HepG2 (cell line): ENCODE measurements around the gene CD2AP. TPM values are rescaled to one million over a fixed set of nuclear protein-coding genes. Genes with fewer than 3 reads are reported as not detected.

Source experiments
- ARNTL ChIP-seq: sonication (generic); formaldehyde crosslinking; IDR thresholded peaks from 2 replicates; pipeline ENCODE4 v1.4.0; 2020; ENCODE audit warnings: mild to moderate bottlenecking, missing genetic modification reagents
- CHCHD3 ChIP-seq: sonication (generic); formaldehyde crosslinking; IDR thresholded peaks from 2 replicates; pipeline ENCODE4 v1.8.0; 2022; ENCODE audit warnings: mild to moderate bottlenecking, missing genetic modification reagents, moderate library complexity
- EEA1 ChIP-seq: sonication (generic); formaldehyde crosslinking; IDR thresholded peaks from 2 replicates; pipeline ENCODE4 v1.5.1; 2020; ENCODE audit warnings: mild to moderate bottlenecking, missing genetic modification reagents, borderline replicate concordance
- IKZF1 ChIP-seq: fragments of 450-650 bp; IDR thresholded peaks from 2 replicates; pipeline ENCODE4 v1.7.1; 2016
- KDM6A ChIP-seq: IDR thresholded peaks from 2 replicates; pipeline ENCODE4 v1.6.1; 2016; ENCODE audit warnings: low read depth
- MXD4 ChIP-seq: IDR thresholded peaks from 2 replicates; pipeline ENCODE4 v1.6.1; 2016; ENCODE audit warnings: mild to moderate bottlenecking, missing biosample characterization, missing genetic modification reagents
- NFE2 ChIP-seq: sonication (generic); formaldehyde crosslinking; IDR thresholded peaks from 2 replicates; pipeline ENCODE4 v1.4.0; 2020; ENCODE audit warnings: missing genetic modification reagents
- REST ChIP-seq, 2 experiments: IDR thresholded peaks; 2 replicates each; pipeline ENCODE4 v1.6.1; 2011 to 2012; ENCODE audit warnings: low read length in 2 of 2, borderline replicate concordance in 1 of 2, low read depth in 1 of 2, mild to moderate bottlenecking in 1 of 2, moderate library complexity in 1 of 2
- SNAI1 ChIP-seq: sonication (generic); formaldehyde crosslinking; IDR thresholded peaks from 2 replicates; pipeline ENCODE4 v1.5.0; 2020; ENCODE audit warnings: mild to moderate bottlenecking, missing genetic modification reagents, borderline replicate concordance
- SPEN ChIP-seq: sonication (generic); formaldehyde crosslinking; IDR thresholded peaks from 2 replicates; pipeline ENCODE4 v1.5.1; 2020; ENCODE audit warnings: low read depth, mild to moderate bottlenecking, missing genetic modification reagents
- U2AF1 ChIP-seq: fragments of 200-400 bp; formaldehyde crosslinking; optimal IDR thresholded peaks from 2 replicates; pipeline ENCODE3; 2017; ENCODE audit warnings: mild to moderate bottlenecking, low read depth, low read length
- ZFP91 ChIP-seq: sonication (generic); formaldehyde crosslinking; IDR thresholded peaks from 2 replicates; pipeline ENCODE4 v1.9.0; 2022; ENCODE audit warnings: missing genetic modification reagents, mild to moderate bottlenecking, borderline replicate concordance
- ZNF335 ChIP-seq: sonication (generic); formaldehyde crosslinking; IDR thresholded peaks from 2 replicates; pipeline ENCODE4 v1.4.0; 2020; ENCODE audit warnings: missing genetic modification reagents
- ZNF414 ChIP-seq: sonication (generic); formaldehyde crosslinking; IDR thresholded peaks from 2 replicates; pipeline ENCODE4 v1.5.0; 2020; ENCODE audit warnings: missing genetic modification reagents
- ZNF430 ChIP-seq: sonication (generic); formaldehyde crosslinking; IDR thresholded peaks from 2 replicates; pipeline ENCODE4 v1.9.0; 2021; ENCODE audit warnings: mild to moderate bottlenecking, missing genetic modification reagents
- ZNF777 ChIP-seq: sonication (generic); formaldehyde crosslinking; IDR thresholded peaks from 2 replicates; pipeline ENCODE4 v1.4.0; 2020; ENCODE audit warnings: missing genetic modification reagents
- polyA plus RNA-seq, 8 experiments: library from polyadenylated mRNA; depleted of rRNA in 3 of 8; stranded (reverse) in 7 of 8; unstranded in 1 of 8; fragments of >200 nt; fragmentation: Illumina TruSeq in 4 of 8; extraction: Trizol in 4 of 8; gene quantifications; 2 replicates each; pipeline versions ENCODE4 v1.2.1 to v1.2.3, GENCODE V29; 2011 to 2016; ENCODE audit warnings: low read depth in 4 of 8, missing spikeins in 1 of 8, mixed read lengths in 1 of 8; ENCODE audit not compliant: insufficient read depth in 1 of 8
- total RNA-seq, 5 experiments: library from RNA; depleted of rRNA; stranded (reverse); fragments of >200 nt; fragmentation: Illumina TruSeq; extraction: Trizol; gene quantifications; 2 replicates each; pipeline ENCODE4 v1.2.3, GENCODE V29; 2016; ENCODE audit warnings: low read depth in 1 of 5
- TF ChIP-seq, protein P1 (sequence below): sonication (generic); formaldehyde crosslinking; IDR thresholded peaks from 2 replicates; pipeline ENCODE4 v1.5.0; 2020; ENCODE audit warnings: missing genetic modification reagents, mild to moderate bottlenecking, borderline replicate concordance
- TF ChIP-seq, protein P2 (sequence below): IDR thresholded peaks from 2 replicates; pipeline ENCODE4 v1.6.1; 2016; ENCODE audit warnings: low read depth, borderline replicate concordance

CD2AP gene
- total and polyA plus RNA-seq, 2 of the 13 experiments (the other 11 are each of a cell fraction or from before 2014, with no cell fraction given), result 8.6 to 31.9 TPM

DNA sequence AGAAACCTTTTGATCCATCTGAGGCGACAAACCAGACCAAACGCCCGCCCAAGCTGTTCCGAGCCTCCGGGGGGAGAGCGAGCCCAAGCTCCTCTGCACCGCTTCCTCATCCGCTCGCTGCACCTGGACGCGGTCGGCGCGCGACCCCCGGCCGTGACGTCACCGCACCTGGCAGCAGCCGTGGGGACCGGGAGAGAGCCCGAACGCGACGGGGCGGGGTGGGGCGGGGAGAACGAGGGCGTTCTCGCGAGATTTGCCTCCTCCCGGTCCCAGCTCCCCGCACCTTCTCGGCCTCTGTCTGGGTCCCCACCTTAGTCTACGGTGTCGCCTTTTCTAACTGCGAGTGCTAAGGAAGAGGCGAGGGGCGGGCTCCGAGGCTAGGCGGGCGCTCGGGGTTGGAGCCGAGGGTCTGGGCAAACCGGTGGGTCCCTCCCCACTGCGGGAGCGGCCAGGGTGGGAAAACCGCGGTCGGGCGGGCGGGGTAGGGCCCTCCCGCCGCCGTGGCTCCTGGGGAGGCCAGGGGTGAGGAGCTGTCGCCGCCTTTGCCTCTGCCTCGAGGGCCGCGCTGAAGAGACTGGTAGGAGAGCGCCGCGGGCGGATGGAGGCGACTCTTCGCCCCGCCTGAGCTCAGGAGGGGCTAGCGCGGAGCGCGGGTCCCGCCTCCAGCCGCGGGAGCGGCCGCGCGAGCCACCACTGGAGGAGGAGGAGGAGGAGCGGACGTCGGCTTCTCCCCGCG lies at the start of gene CD2AP (continued):
- TF ChIP-seq SPEN (CRISPR knock-in tag) (peak; percentile 72; the same call in 1 of the 2 replicates), ARNTL (peak; percentile 72), KDM6A (CRISPR knock-in tag) (no peak), ZNF335 (CRISPR knock-in tag) (peak; percentile 76; the same call in 1 of the 2 replicates), ZNF430 (peak; percentile 95), IKZF1 (no peak), ZFP91 (peak; percentile 87; the same call in 1 of the 2 replicates), MXD4 (CRISPR knock-in tag) (peak; percentile 55; the same call in 1 of the 2 replicates), ZNF777 (peak; percentile 66), U2AF1 (peak; percentile 75), CHCHD3 (CRISPR knock-in tag) (no peak), SNAI1 (CRISPR knock-in tag) (peak; percentile 84; the same call in 1 of the 2 replicates), REST (IDR thresholded peaks at IDR 0.05; ENCODE audit: borderline replicate concordance in 1 of 2, low read depth in 1 of 2, low read length in 2 of 2) (no peak; a peak in 1 of 4 replicates), NFE2 (no peak), EEA1 (CRISPR knock-in tag) (no peak; the same call in 1 of the 2 replicates), ZNF414 (CRISPR knock-in tag) (no peak)
- TF ChIP-seq, protein P1, sequence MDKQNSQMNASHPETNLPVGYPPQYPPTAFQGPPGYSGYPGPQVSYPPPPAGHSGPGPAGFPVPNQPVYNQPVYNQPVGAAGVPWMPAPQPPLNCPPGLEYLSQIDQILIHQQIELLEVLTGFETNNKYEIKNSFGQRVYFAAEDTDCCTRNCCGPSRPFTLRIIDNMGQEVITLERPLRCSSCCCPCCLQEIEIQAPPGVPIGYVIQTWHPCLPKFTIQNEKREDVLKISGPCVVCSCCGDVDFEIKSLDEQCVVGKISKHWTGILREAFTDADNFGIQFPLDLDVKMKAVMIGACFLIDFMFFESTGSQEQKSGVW (CRISPR knock-in tag), result no peak
- TF ChIP-seq, protein P2, sequence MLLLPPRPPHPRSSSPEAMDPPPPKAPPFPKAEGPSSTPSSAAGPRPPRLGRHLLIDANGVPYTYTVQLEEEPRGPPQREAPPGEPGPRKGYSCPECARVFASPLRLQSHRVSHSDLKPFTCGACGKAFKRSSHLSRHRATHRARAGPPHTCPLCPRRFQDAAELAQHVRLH (CRISPR knock-in tag), result peak; percentile 12; the same call in 1 of the 2 replicates
